ENCODE results near the gene SMYD3.

SMYD3 gene

GRCh38 chr1:245917403-245917802 lies 589.7 kb downstream of the SMYD3 start:
- DNase-seq (ENCODE audit: low read depth, low spot score) = no peak

GRCh38 chr1:245915841-245916240 lies 591.2 kb downstream of the SMYD3 start:
- no peak for DNase-seq (ENCODE audit: low read depth, low spot score)

DNA sequence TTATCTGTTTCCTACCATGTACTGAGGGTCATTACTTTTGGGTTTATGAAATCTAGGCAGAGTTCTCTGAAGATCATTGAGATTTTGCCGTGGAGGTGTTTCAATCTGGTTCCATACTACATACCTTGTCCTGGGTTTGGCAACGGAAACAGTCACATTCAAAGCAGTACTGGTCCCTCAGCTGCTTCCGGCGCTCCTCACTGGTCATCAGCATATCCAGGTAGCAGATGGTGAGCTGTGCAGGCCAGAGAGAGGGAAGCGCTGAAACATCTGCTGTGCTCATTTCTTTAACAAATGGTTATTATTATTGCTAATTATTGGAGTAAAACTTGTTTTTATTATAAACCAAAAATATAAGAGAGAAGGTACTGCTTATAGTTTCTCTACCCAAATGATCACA lies 591.7 kb downstream of the SMYD3 start:
- no peak for DNase-seq (ENCODE audit: low read depth, low spot score)

GRCh38 chr1:245908543-245908942 lies 598.5 kb downstream of the SMYD3 start:
- no peak for DNase-seq (ENCODE audit: low read depth, low spot score)

DNA sequence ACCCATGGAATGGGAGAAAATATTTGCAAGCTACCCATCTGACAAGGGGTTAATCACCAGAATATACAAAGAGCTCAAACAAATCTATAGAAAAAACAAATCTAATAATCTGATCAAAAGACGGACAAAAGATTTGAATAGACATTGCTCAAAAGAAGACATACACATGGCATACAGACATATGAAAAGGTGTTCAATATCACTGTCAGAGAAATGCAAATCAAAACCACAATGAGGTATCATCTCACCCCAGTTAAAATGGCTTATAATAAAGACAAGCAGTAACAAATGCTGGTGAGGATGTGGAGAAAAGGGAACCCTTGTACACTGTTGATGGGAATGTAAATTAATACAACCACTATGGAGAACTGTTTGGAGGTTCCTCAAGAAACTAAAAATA lies 600.9 kb downstream of the SMYD3 start:
- DNase-seq (ENCODE audit: low read depth, low spot score) = no peak

DNA sequence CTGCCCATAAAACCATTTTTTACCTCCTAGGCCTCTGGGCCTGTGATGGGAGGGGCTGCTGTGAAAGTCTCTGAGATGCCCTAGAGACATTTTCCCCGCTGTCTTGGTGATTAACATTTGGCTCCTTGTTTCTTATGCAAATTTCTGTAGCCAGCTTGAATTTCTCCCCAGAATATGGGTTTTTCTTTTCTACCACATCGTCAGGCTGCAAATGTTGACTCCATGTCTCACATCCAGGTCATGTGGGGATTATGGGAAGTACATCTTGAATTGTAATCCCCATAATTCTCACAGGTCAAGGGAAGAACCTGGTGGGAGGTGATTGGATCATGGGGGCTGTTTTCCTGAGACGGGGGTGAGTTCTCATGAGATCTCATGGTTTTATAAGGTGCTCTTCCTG lies 603.2 kb downstream of the SMYD3 start:
- no peak for DNase-seq (ENCODE audit: low read depth, low spot score)

GRCh38 chr1:245901565-245901964 lies 605.5 kb downstream of the SMYD3 start:
- no peak for DNase-seq (ENCODE audit: low read depth, low spot score)

GRCh38 chr1:245901037-245901436 lies 606.0 kb downstream of the SMYD3 start:
- DNase-seq (ENCODE audit: low read depth, low spot score) = no peak

DNA sequence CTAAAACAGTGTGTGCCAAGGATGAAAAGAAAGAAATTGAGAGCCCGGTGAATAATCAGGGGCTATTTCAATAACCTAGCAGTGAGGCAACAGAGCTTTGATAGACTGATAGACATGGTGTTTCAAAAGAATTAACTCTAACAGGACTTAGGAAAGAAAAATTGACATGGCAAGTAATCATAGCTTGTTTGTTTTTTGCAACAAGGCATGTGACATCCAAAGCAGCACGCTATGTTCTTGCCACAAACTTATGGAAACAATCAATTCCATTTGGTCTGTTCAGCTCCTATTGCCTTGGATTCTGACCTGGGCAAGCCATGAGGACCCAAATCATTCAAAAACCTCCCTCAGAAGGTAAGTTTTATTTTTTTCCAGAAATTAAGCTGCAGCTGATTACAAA lies 608.5 kb downstream of the SMYD3 start:
- no peak for DNase-seq (ENCODE audit: low read depth, low spot score)

DNA sequence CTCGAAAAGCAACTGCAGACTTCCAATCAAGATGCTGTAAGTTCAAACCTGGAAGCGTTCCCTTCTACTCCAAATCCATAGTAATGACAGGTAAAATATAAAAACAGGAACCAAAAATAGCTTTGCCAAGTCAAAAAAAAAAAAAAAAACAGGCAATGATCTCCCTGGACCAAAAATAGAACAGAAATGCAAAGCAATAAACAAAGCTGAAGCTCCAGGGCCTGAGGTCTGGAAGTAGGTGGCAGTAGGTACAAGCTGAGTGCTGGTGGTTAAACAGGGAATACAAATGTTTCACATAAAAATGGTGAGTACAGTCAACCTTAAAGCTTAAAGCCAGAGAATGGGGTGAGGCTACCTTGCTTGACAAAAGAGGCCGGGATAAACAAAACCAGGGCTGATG lies 610.8 kb downstream of the SMYD3 start:
- DNase-seq (ENCODE audit: low read depth, low spot score) = no peak

- DNase-seq (ENCODE audit: low read depth, low spot score) = no peak
Measured at GRCh38 chr1:245895455-245895959, 611.6 kb downstream of the SMYD3 start.

- DNase-seq (ENCODE audit: low read depth, low spot score) = no peak
Measured at GRCh38 chr1:245894843-245895242, 612.2 kb downstream of the SMYD3 start.

DNA sequence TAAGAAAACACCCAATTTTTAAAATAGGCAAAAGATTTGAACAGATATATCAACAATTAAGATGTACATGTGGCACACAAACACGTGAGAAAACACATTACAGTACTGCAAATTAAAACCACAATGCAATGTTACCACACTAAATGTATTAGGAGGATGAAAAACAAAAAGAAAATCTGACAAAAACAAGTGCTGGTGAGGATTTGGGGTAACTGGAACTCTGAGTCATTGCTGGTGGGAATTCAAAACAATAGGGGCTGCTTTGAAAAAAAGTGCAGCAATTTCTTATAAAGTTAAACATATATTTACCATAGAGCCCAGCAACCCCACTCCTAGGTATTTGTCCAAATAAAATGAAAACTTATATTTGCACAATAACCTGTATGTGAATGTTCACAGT lies 614.1 kb downstream of the SMYD3 start:
- DNase-seq (ENCODE audit: low read depth, low spot score) = no peak

DNA sequence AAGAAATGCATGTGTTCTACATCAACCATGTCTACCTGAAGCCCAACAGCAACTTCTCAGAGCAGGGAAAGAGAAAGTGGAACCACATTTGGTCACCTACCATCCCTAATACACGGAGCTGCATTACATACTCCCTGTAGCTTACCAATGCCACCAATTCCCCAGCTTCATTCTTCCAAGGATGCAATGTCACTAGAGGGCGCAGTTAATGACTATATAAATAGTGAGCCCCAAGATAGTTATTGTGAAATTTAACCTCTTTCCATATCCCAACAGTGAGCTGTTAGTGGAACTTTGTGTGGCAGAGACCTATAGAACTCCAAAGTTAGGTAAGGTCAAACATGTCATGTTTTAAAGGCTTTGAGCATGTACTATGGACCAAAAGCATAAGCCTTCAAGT lies 618.3 kb downstream of the SMYD3 start:
- DNase-seq (ENCODE audit: low read depth, low spot score) = no peak

DNA sequence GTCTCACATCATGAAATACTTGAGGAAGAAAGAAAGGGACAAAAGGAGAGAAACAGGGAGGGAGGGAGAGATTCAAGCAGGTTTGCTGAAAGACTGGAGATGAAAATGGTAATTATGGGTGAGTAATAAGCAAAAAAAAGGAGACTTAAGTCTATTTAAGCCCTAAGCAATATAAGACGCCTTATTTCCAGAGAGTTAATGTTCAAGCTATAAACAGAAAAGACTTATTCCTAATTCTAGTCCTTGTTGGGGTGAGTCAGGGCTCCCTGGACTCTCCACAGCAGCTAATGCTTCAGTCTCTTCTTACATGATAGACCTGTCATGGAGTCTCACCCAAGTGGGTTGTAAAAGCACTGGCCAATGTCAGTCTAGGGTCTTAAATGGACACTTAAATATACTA lies 619.2 kb downstream of the SMYD3 start:
- DNase-seq (ENCODE audit: low read depth, low spot score) = no peak

DNA sequence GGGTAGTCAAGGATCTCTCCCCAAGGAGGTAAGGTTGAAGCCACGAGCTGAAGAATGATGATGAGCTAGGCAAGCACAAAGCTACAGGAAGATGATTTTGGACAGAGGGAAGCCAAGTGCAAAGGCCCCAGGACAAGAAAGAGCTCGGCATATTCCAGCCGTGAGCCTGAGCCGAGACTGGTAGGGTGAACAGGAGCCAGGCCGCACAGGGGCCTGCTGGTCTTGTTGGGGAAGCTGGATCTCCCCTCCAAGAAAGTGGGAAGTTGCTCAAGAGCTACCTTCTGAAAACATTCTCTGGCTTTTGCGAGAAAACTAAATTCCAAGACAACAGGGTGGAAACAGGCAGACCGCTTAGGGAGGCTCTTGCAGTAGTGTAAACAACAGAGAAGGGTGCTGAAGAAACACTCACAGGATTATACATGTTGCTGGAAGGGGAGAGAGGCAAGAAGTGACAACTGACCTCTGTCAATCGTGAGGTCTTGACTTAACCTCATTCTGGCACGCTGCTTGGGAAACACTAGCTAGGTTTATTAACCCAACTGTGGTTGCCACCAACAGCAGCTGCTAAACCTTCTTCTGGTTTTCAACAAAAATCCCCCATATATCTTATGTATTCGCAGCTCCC lies 625.2 kb downstream of the SMYD3 start:
- DNase-seq (ENCODE audit: low read depth, low spot score) = no peak

DNA sequence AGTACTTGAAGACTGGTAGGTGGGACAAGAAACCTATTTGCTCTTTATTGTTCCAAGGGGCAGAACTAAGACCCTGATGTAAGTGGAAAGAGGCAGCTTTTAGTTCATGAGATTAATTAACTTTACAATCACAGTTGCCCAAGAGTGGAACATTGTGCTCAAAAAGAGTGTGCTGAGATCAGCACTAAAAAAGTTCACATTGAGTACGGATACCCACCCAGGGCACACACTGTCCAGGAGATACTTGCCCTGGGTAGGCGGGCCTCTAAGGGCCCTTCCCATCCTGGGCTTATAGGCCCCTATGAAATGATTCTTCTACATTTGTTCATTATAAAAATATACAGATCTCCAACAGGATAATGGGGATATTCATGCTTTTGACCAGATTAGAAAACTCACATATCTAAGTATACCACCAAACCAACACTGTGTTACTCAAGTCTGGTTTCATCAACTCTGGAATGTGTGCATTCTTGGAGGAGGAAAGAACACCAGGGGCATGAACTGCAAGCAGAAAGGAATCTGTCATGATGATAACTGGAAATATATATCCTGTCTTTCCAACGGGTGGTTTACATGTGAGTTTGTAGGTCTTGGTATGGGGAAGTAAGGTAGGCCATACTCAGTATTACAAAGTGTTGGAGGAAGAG lies 626.2 kb downstream of the SMYD3 start:
- no peak for DNase-seq (ENCODE audit: low read depth, low spot score)

DNA sequence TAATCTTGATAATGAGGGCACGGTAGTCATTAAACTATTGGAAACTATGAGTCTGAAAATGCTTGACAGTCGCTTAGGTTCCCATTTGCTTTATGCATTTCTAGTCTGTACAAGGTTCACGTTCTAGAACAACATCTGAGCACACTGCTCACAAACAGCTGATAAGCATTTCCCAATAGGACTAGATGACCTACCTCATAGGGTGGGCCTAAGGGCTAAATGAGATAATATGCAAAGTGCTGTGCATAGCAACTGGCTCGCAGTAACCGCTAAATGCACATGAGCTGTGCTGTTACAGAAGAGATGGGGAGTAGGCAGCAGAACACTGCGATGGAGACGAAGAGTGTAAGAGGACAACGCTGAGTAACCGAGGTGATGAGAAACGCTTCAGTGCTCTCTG lies 628.0 kb downstream of the SMYD3 start:
- no peak for DNase-seq (ENCODE audit: low read depth, low spot score)

DNA sequence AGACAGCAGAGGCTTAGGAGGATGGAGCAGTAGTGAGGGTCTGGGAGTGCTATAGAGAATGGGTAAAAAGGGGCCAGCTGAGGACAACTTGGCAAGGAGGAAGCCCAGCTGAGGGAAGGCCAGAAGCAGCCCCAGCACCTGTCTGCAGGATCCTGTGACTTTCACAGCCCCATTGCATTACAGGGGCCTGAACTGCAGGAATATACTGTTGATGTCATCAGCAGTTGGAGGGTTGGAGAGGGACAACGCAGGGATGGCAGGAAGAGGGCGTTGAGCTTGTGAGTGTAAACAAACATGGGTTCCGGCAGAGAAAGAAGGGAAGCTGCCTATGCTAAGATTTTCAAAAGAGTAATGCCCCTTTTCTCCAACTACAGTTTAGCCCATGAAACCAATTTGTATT lies 628.5 kb downstream of the SMYD3 start:
- DNase-seq (ENCODE audit: low read depth, low spot score) = no peak

- DNase-seq (ENCODE audit: low read depth, low spot score) = no peak
Measured at GRCh38 chr1:245877976-245878375, 629.1 kb downstream of the SMYD3 start.

- DNase-seq (ENCODE audit: low read depth, low spot score) = no peak
Measured at GRCh38 chr1:245876586-245876985, 630.5 kb downstream of the SMYD3 start.

- DNase-seq (ENCODE audit: low read depth, low spot score) = no peak
Measured at GRCh38 chr1:245875581-245876261, 631.4 kb downstream of the SMYD3 start.
